Tibial nerve (tissue), 3 donors: ENCODE data around the gene STXBP6.

ENCODE experiments used
- CTCF ChIP-seq, 5 experiments: fragments of 200-600 bp in 3 of 5; fragments of 450-650 bp in 2 of 5; sonication (generic) in 3 of 5; IDR thresholded peaks; one replicate each; pipeline ENCODE4 v1.5.1; 2016 to 2019; ENCODE audit warnings: antibody characterized with exemption in 5 of 5, mild to moderate bottlenecking in 3 of 5, moderate library complexity in 2 of 5
- POLR2A ChIP-seq, 2 donors: fragments of 450-650 bp; IDR thresholded peaks; one replicate each; pipeline ENCODE4 v1.6.1; 2017; ENCODE audit warnings: antibody characterized with exemption in 2 of 2, mild to moderate bottlenecking in 2 of 2, moderate library complexity in 2 of 2

- no peak for TF ChIP-seq CTCF (IDR thresholded peaks at IDR 0.05)
- no peak for TF ChIP-seq POLR2A (IDR thresholded peaks at IDR 0.05)
Observed at GRCh38 chr14:24863968-24864684, 185.8 kb downstream of the STXBP6 start.
